Measurements from ENCODE around the gene FBXL2.
A peak's percentile ranks its signal among the peaks of the same experiment; 100 is the strongest.

Gene FBXL2

GRCh38 chr3:33277193-33277882, at the start of gene FBXL2:
FBXL2 (plus strand) TSS chr3:33277442; CDS start chr3:33277513, 71 bp downstream.
- DNase-seq = peak; percentile 28

GRCh38 chr3:33229066-33229465, 48.2 kb upstream of the FBXL2 start:
- no peak for DNase-seq

GRCh38 chr3:33229947-33230346, 47.3 kb upstream of the FBXL2 start:
- DNase-seq = no peak

GRCh38 chr3:33231756-33232465, 45.3 kb upstream of the FBXL2 start:
- no peak for DNase-seq

GRCh38 chr3:33233884-33234283, 43.4 kb upstream of the FBXL2 start:
- no peak for DNase-seq

GRCh38 chr3:33236005-33236404, 41.2 kb upstream of the FBXL2 start:
- no peak for DNase-seq

- DNase-seq = no peak
Observed at GRCh38 chr3:33237439-33237838, 39.8 kb upstream of the FBXL2 start.

- no peak for DNase-seq
Observed at GRCh38 chr3:33238923-33239322, 38.3 kb upstream of the FBXL2 start.

GRCh38 chr3:33240261-33240660, 37.0 kb upstream of the FBXL2 start:
- no peak for DNase-seq

- no peak for DNase-seq
Observed at GRCh38 chr3:33246786-33247185, 30.5 kb upstream of the FBXL2 start.

GRCh38 chr3:33250712-33251111, 26.5 kb upstream of the FBXL2 start:
- no peak for DNase-seq

- no peak for DNase-seq
Observed at GRCh38 chr3:33256249-33256648, 21.0 kb upstream of the FBXL2 start.

- no peak for DNase-seq
Observed at GRCh38 chr3:33260104-33260503, 17.1 kb upstream of the FBXL2 start.

- DNase-seq = no peak
Observed at GRCh38 chr3:33269385-33269784, 7.9 kb upstream of the FBXL2 start.

GRCh38 chr3:33271324-33271723, 5.9 kb upstream of the FBXL2 start:
- no peak for DNase-seq

- no peak for DNase-seq
Observed at GRCh38 chr3:33273628-33274027, 3.6 kb upstream of the FBXL2 start.

GRCh38 chr3:33278163-33278562, 921 bp downstream of the FBXL2 start:
- no peak for DNase-seq

- DNase-seq = no peak
Observed at GRCh38 chr3:33287672-33288282, 10.5 kb downstream of the FBXL2 start.

GRCh38 chr3:33299395-33300081, 22.3 kb downstream of the FBXL2 start:
- DNase-seq = no peak

- DNase-seq = no peak
Observed at GRCh38 chr3:33312361-33312760, 35.1 kb downstream of the FBXL2 start.

GRCh38 chr3:33313331-33313730, 36.1 kb downstream of the FBXL2 start:
- DNase-seq = no peak

GRCh38 chr3:33314993-33315392, 37.8 kb downstream of the FBXL2 start:
- DNase-seq = no peak

- DNase-seq = no peak
Observed at GRCh38 chr3:33315826-33316225, 38.6 kb downstream of the FBXL2 start.

Data from NCI-H2107 (cell line).